ENCODE measurements around the gene BTBD1.

Gene BTBD1

GRCh38 chr15:83114856-83115255 is 47.8 kb upstream of the BTBD1 start:
- H3K36me3 ChIP-seq (ENCODE audit: insufficient read depth, low read length), result 0 out of 2 replicates have a peak, but pooled peaks cover 3% of the 10 kb centered on the region
- H3K79me2 ChIP-seq (ENCODE audit: insufficient read depth, low read length), result no peaks in the 10 kb centered on the region
- H3K27ac ChIP-seq (ENCODE audit: low read length), result no peak overlapping the region
- DNase-seq, result no peak
- H3K4me1 ChIP-seq (ENCODE audit: insufficient read depth, low read length), result no peaks in the 10 kb centered on the region
- no peaks in the 10 kb centered on the region for H4K20me1 ChIP-seq (ENCODE audit: insufficient read depth, low read length)
- H2AFZ ChIP-seq (ENCODE audit: low read depth, low read length), result no peak overlapping the region
- no peaks in the 10 kb centered on the region for H3K27me3 ChIP-seq (ENCODE audit: insufficient read depth, low read length, poor library complexity)
- no peak overlapping the region for H3K4me2 ChIP-seq (ENCODE audit: insufficient read depth, low read length)
- H3K4me3 ChIP-seq (ENCODE audit: low read depth in 1 of 2, low read length in 2 of 2), result no peak overlapping the region
- TF ChIP-seq EZH2 (IDR thresholded peaks at IDR 0.05; ENCODE audit: borderline replicate concordance, low read depth, low read length, severe bottlenecking) (no peak), CTCF (IDR thresholded peaks at IDR 0.05; ENCODE audit: borderline replicate concordance, extremely low read depth, low read length, poor library complexity, severe bottlenecking) (no peak)
- no peaks in the 10 kb centered on the region for H3K9me3 ChIP-seq (ENCODE audit: insufficient read depth, low read length, severe bottlenecking)
- no peak overlapping the region for H3K9ac ChIP-seq (ENCODE audit: low read depth, low read length)
- no peak for ATAC-seq (ENCODE audit: insufficient read depth, low read depth)

GRCh38 chr15:83113881-83114674 is 47.0 kb upstream of the BTBD1 start:
- Histone ChIP-seq H3K79me2 (ENCODE audit: insufficient read depth, low read length) (no peaks in the 10 kb centered on the region), H3K9me3 (ENCODE audit: insufficient read depth, low read length, severe bottlenecking) (no peaks in the 10 kb centered on the region), H3K4me2 (ENCODE audit: insufficient read depth, low read length) (no peak overlapping the region), H3K9ac (ENCODE audit: low read depth, low read length) (no peak overlapping the region), H3K27ac (ENCODE audit: low read length) (no peak overlapping the region), H3K4me3 (ENCODE audit: low read depth in 1 of 2, low read length in 2 of 2) (no peak overlapping the region), H2AFZ (ENCODE audit: low read depth, low read length) (no peak overlapping the region), H3K27me3 (ENCODE audit: insufficient read depth, low read length, poor library complexity) (no peaks in the 10 kb centered on the region), H4K20me1 (ENCODE audit: insufficient read depth, low read length) (no peaks in the 10 kb centered on the region), H3K36me3 (ENCODE audit: insufficient read depth, low read length) (0 out of 2 replicates have a peak, but pooled peaks cover 3% of the 10 kb centered on the region), H3K4me1 (ENCODE audit: insufficient read depth, low read length) (peaks cover 1% of the 10 kb centered on the region)
- no peak for ATAC-seq (ENCODE audit: insufficient read depth, low read depth)
- TF ChIP-seq EZH2 (IDR thresholded peaks at IDR 0.05; ENCODE audit: borderline replicate concordance, low read depth, low read length, severe bottlenecking) (no peak), CTCF (IDR thresholded peaks at IDR 0.05; ENCODE audit: borderline replicate concordance, extremely low read depth, low read length, poor library complexity, severe bottlenecking) (no peak)
- DNase-seq, result no peak

GRCh38 chr15:83112956-83113299 is 45.9 kb upstream of the BTBD1 start:
- Histone ChIP-seq H3K9ac (ENCODE audit: low read depth, low read length) (no peak overlapping the region), H3K36me3 (ENCODE audit: insufficient read depth, low read length) (0 out of 2 replicates have a peak, but pooled peaks cover 3% of the 10 kb centered on the region), H3K4me1 (ENCODE audit: insufficient read depth, low read length) (peaks cover 13% of the 10 kb centered on the region), H3K4me3 (ENCODE audit: low read depth in 1 of 2, low read length in 2 of 2) (no peak overlapping the region), H3K27ac (ENCODE audit: low read length) (no peak overlapping the region), H3K27me3 (ENCODE audit: insufficient read depth, low read length, poor library complexity) (no peaks in the 10 kb centered on the region), H4K20me1 (ENCODE audit: insufficient read depth, low read length) (no peaks in the 10 kb centered on the region), H2AFZ (ENCODE audit: low read depth, low read length) (no peak overlapping the region), H3K4me2 (ENCODE audit: insufficient read depth, low read length) (no peak overlapping the region), H3K9me3 (ENCODE audit: insufficient read depth, low read length, severe bottlenecking) (no peaks in the 10 kb centered on the region), H3K79me2 (ENCODE audit: insufficient read depth, low read length) (no peaks in the 10 kb centered on the region)
- ATAC-seq (ENCODE audit: insufficient read depth, low read depth) (no peak), DNase-seq (no peak)
- no peak for TF ChIP-seq CTCF (IDR thresholded peaks at IDR 0.05; ENCODE audit: borderline replicate concordance, extremely low read depth, low read length, poor library complexity, severe bottlenecking)
- no peak for TF ChIP-seq EZH2 (IDR thresholded peaks at IDR 0.05; ENCODE audit: borderline replicate concordance, low read depth, low read length, severe bottlenecking)
